OCI-LY1 (cell line): Measurements from ENCODE around the gene HOMER1.

Experiments
- H2AFZ ChIP-seq: fragments of 200-600 bp; sonication (generic), shearing (Covaris generic); 2 replicates; pipeline ENCODE4 v1.6.0; 2014; ENCODE audit warnings: antibody characterized with exemption, mild to moderate bottlenecking, low read length
- H3F3A ChIP-seq: fragments of 200-600 bp; sonication (generic), shearing (Covaris generic); 2 replicates; pipeline ENCODE4 v1.6.0; 2014; ENCODE audit warnings: mild to moderate bottlenecking, antibody characterized with exemption, low read length, moderate library complexity; ENCODE audit not compliant: insufficient read depth
- H3K27ac ChIP-seq: fragments of 200-600 bp; sonication (generic); 2 replicates; pipeline ENCODE4 v1.5.1; 2014; ENCODE audit warnings: low read length, mixed run types, mild to moderate bottlenecking, low read depth; ENCODE audit not compliant: poor library complexity, severe bottlenecking
- H3K27me3 ChIP-seq: fragments of 200-600 bp; sonication (generic); 2 replicates; pipeline ENCODE4 v1.6.0; 2014; ENCODE audit warnings: antibody characterized with exemption, mild to moderate bottlenecking, low read length, moderate library complexity; ENCODE audit not compliant: insufficient read depth
- H3K36me3 ChIP-seq: fragments of 200-600 bp; sonication (generic); 2 replicates; pipeline ENCODE4 v1.6.1; 2014; ENCODE audit warnings: mild to moderate bottlenecking, antibody characterized with exemption, low read length, moderate library complexity, mixed read lengths; ENCODE audit not compliant: insufficient read depth
- H3K4me1 ChIP-seq: fragments of 200-600 bp; sonication (generic); 2 replicates; pipeline ENCODE4 v1.5.1; 2014; ENCODE audit warnings: mild to moderate bottlenecking, low read length, moderate library complexity; ENCODE audit not compliant: insufficient read depth, severe bottlenecking
- H3K4me2 ChIP-seq: fragments of 200-600 bp; sonication (generic), shearing (Covaris generic); 2 replicates; pipeline ENCODE4 v1.6.1; 2014; ENCODE audit warnings: low read length
- H3K4me3 ChIP-seq: fragments of 200-600 bp; sonication (generic); 2 replicates; pipeline ENCODE4 v1.5.1; 2014; ENCODE audit warnings: low read length, low read depth, mild to moderate bottlenecking, mixed read lengths; ENCODE audit not compliant: poor library complexity, severe bottlenecking
- H3K79me2 ChIP-seq: fragments of 200-600 bp; shearing (Covaris generic); 2 replicates; pipeline ENCODE4 v1.6.1; 2016; ENCODE audit warnings: mixed run types, low read length, mixed read lengths; ENCODE audit not compliant: insufficient read depth
- H3K9ac ChIP-seq: fragments of 200-600 bp; sonication (generic), shearing (Covaris generic); 2 replicates; pipeline ENCODE4 v1.6.1; 2014; ENCODE audit warnings: mild to moderate bottlenecking, low read length, mixed read lengths
- H3K9me2 ChIP-seq: fragments of 200-600 bp; sonication (generic), shearing (Covaris generic); 2 replicates; pipeline ENCODE4 v1.6.1; 2014; ENCODE audit warnings: low read depth, mild to moderate bottlenecking, low read length, mixed read lengths
- H3K9me3 ChIP-seq: fragments of 200-600 bp; shearing (Covaris generic); 2 replicates; pipeline ENCODE4 v1.6.1; 2014; ENCODE audit warnings: low read length, mixed read lengths
- H4K20me1 ChIP-seq: fragments of 200-600 bp; sonication (generic), shearing (Covaris generic); 2 replicates; pipeline ENCODE4 v1.6.0; 2016; ENCODE audit warnings: mild to moderate bottlenecking, low read length; ENCODE audit not compliant: insufficient read depth
- CTCF ChIP-seq: fragments of 200-600 bp; sonication (generic), shearing (Covaris generic); IDR thresholded peaks from 2 replicates; pipeline ENCODE4 v1.5.1; 2017; ENCODE audit warnings: mild to moderate bottlenecking, antibody characterized with exemption, low read length, moderate library complexity, mixed read lengths
- EZH2 ChIP-seq: fragments of 200-600 bp; sonication (generic), shearing (Covaris generic); IDR thresholded peaks from 2 replicates; pipeline ENCODE4 v1.8.0; 2017; ENCODE audit warnings: borderline replicate concordance, mixed run types, mild to moderate bottlenecking, antibody characterized with exemption, low read length, moderate library complexity, mixed read lengths

Gene HOMER1

GRCh38 chr5:79420248-79420647 lies 93.7 kb downstream of the HOMER1 start:
- peaks cover 8% of the 10 kb centered on the region for H3K4me1 ChIP-seq
- no peak overlapping the region for H3K27ac ChIP-seq
- H3K4me3 ChIP-seq, result no peak overlapping the region
- no peaks in the 10 kb centered on the region for H3K9me3 ChIP-seq
- H2AFZ ChIP-seq, result no peak overlapping the region
- H3F3A ChIP-seq, result 0 out of 2 replicates have a peak, but pooled peaks cover 3% of the 10 kb centered on the region
- H3K79me2 ChIP-seq, result no peaks in the 10 kb centered on the region
- TF ChIP-seq EZH2 (no peak), CTCF (no peak)
- H4K20me1 ChIP-seq, result no peaks in the 10 kb centered on the region
- H3K36me3 ChIP-seq, result no peaks in the 10 kb centered on the region
- H3K9me2 ChIP-seq, result no peaks in the 10 kb centered on the region
- no peaks in the 10 kb centered on the region for H3K27me3 ChIP-seq
- no peak overlapping the region for H3K4me2 ChIP-seq
- no peak overlapping the region for H3K9ac ChIP-seq

- no peaks in the 10 kb centered on the region for H3K36me3 ChIP-seq
- no peaks in the 10 kb centered on the region for H3K27me3 ChIP-seq
- H2AFZ ChIP-seq, result no peak overlapping the region
- no peaks in the 10 kb centered on the region for H3K9me2 ChIP-seq
- 0 out of 2 replicates have a peak, but pooled peaks cover 3% of the 10 kb centered on the region for H3F3A ChIP-seq
- H4K20me1 ChIP-seq, result no peaks in the 10 kb centered on the region
- no peak overlapping the region for H3K4me3 ChIP-seq
- no peaks in the 10 kb centered on the region for H3K9me3 ChIP-seq
- no peaks in the 10 kb centered on the region for H3K79me2 ChIP-seq
- peaks cover 8% of the 10 kb centered on the region for H3K4me1 ChIP-seq
- TF ChIP-seq EZH2, result no peak
- TF ChIP-seq CTCF, result no peak
- no peak overlapping the region for H3K9ac ChIP-seq
- no peak overlapping the region for H3K4me2 ChIP-seq
- no peak overlapping the region for H3K27ac ChIP-seq
These were observed 95.7 kb downstream of the HOMER1 start for GRCh38 chr5:79418276-79418675.

GRCh38 chr5:79417495-79417894 lies 96.4 kb downstream of the HOMER1 start:
- Histone ChIP-seq H3K27ac (no peak overlapping the region), H2AFZ (no peak overlapping the region), H3K27me3 (no peaks in the 10 kb centered on the region), H3F3A (0 out of 2 replicates have a peak, but pooled peaks cover 3% of the 10 kb centered on the region), H3K9ac (no peak overlapping the region), H3K4me2 (no peak overlapping the region), H3K4me3 (no peak overlapping the region), H3K9me3 (no peaks in the 10 kb centered on the region), H3K36me3 (no peaks in the 10 kb centered on the region), H4K20me1 (no peaks in the 10 kb centered on the region), H3K9me2 (no peaks in the 10 kb centered on the region), H3K4me1 (peaks cover 8% of the 10 kb centered on the region), H3K79me2 (no peaks in the 10 kb centered on the region)
- TF ChIP-seq CTCF (no peak), EZH2 (no peak)
